ENCODE results near the gene HECTD4. TPM values are rescaled to one million over a fixed set of nuclear protein-coding genes. Genes with fewer than 3 reads are reported as not detected.
"Not testable (repeated sequence)": the region's sequence is repeated elsewhere in the genome, so short reads cannot be mapped to it uniquely, and the experiment has no call there.

Gene HECTD4
- total RNA-seq, 2 experiments from 2014 or later = 15.8 to 17.8 TPM

- peaks cover 13% of the 10 kb centered on the region for H3K36me3 Mint-ChIP-seq
Measured at GRCh38 chr12:112256780-112257179, 125.5 kb downstream of the HECTD4 start.

GRCh38 chr12:112252184-112252583, 130.0 kb downstream of the HECTD4 start:
- no peaks in the 10 kb centered on the region for H3K9me3 Mint-ChIP-seq
- no peaks in the 10 kb centered on the region for H3K27me3 Mint-ChIP-seq
- no peak overlapping the region for H3K4me3 Mint-ChIP-seq
- no peaks in the 10 kb centered on the region for H3K4me1 Mint-ChIP-seq
- H3K27ac Mint-ChIP-seq = no peak overlapping the region
- H3K36me3 Mint-ChIP-seq = peaks cover 8% of the 10 kb centered on the region
- no peak for DNase-seq

More at GRCh38 chr12:112256780-112257179, 125.5 kb downstream of the HECTD4 start:
- Mint-ChIP-seq H3K9me3 (no peaks in the 10 kb centered on the region), H3K4me3 (no peak overlapping the region), H3K27ac (no peak overlapping the region), H3K4me1 (no peaks in the 10 kb centered on the region), H3K27me3 (no peaks in the 10 kb centered on the region)
- DNase-seq = no peak

- not testable (repeated sequence) for H3K36me3 Mint-ChIP-seq, DNase-seq, H3K27me3 Mint-ChIP-seq
Measured at GRCh38 chr12:112244902-112245301, 137.3 kb downstream of the HECTD4 start.

GRCh38 chr12:112243255-112244110, 138.7 kb downstream of the HECTD4 start:
- Mint-ChIP-seq H3K27me3 (no peaks in the 10 kb centered on the region), H3K4me3 (no peak overlapping the region), H3K9me3 (no peaks in the 10 kb centered on the region), H3K4me1 (no peaks in the 10 kb centered on the region), H3K36me3 (peaks cover 4% of the 10 kb centered on the region), H3K27ac (no peak overlapping the region)
- no peak for DNase-seq

More at GRCh38 chr12:112244902-112245301, 137.3 kb downstream of the HECTD4 start:
- not testable (repeated sequence) for H3K4me3 Mint-ChIP-seq, H3K4me1 Mint-ChIP-seq, H3K9me3 Mint-ChIP-seq, H3K27ac Mint-ChIP-seq

GRCh38 chr12:112241176-112241575, 141.1 kb downstream of the HECTD4 start:
- Mint-ChIP-seq H3K4me1 (no peaks in the 10 kb centered on the region), H3K27ac (no peak overlapping the region), H3K27me3 (no peaks in the 10 kb centered on the region)

GRCh38 chr12:112239881-112240280, 142.3 kb downstream of the HECTD4 start:
- H3K4me1 Mint-ChIP-seq = no peaks in the 10 kb centered on the region
- no peaks in the 10 kb centered on the region for H3K36me3 Mint-ChIP-seq
- no peak overlapping the region for H3K27ac Mint-ChIP-seq
- H3K9me3 Mint-ChIP-seq = no peaks in the 10 kb centered on the region
- no peak overlapping the region for H3K4me3 Mint-ChIP-seq
- no peak for DNase-seq
- H3K27me3 Mint-ChIP-seq = no peaks in the 10 kb centered on the region

More at GRCh38 chr12:112241176-112241575, 141.1 kb downstream of the HECTD4 start:
- peaks cover 4% of the 10 kb centered on the region for H3K36me3 Mint-ChIP-seq
- H3K9me3 Mint-ChIP-seq = no peaks in the 10 kb centered on the region
- H3K4me3 Mint-ChIP-seq = no peak overlapping the region
- DNase-seq = no peak

GRCh38 chr12:112239020-112239419, 143.2 kb downstream of the HECTD4 start:
- no peaks in the 10 kb centered on the region for H3K27me3 Mint-ChIP-seq
- no peaks in the 10 kb centered on the region for H3K4me1 Mint-ChIP-seq
- no peaks in the 10 kb centered on the region for H3K9me3 Mint-ChIP-seq
- H3K4me3 Mint-ChIP-seq = no peak overlapping the region
- no peak for DNase-seq
- peaks cover 4% of the 10 kb centered on the region for H3K36me3 Mint-ChIP-seq
- H3K27ac Mint-ChIP-seq = no peak overlapping the region

- no peaks in the 10 kb centered on the region for H3K9me3 Mint-ChIP-seq
- H3K27ac Mint-ChIP-seq = no peak overlapping the region
- peaks cover 5% of the 10 kb centered on the region for H3K36me3 Mint-ChIP-seq
- H3K4me3 Mint-ChIP-seq = no peak overlapping the region
- no peak for DNase-seq
- H3K4me1 Mint-ChIP-seq = no peaks in the 10 kb centered on the region
- no peaks in the 10 kb centered on the region for H3K27me3 Mint-ChIP-seq
Measured at GRCh38 chr12:112238441-112238840, 143.8 kb downstream of the HECTD4 start.

- Mint-ChIP-seq H3K9me3 (no peaks in the 10 kb centered on the region), H3K36me3 (peaks cover 5% of the 10 kb centered on the region), H3K27ac (no peak overlapping the region), H3K4me1 (no peaks in the 10 kb centered on the region), H3K4me3 (no peak overlapping the region), H3K27me3 (no peaks in the 10 kb centered on the region)
- no peak for DNase-seq
Measured at GRCh38 chr12:112236786-112237185, 145.4 kb downstream of the HECTD4 start.

GRCh38 chr12:112236386-112236785, 145.8 kb downstream of the HECTD4 start:
- Mint-ChIP-seq H3K4me1 (no peaks in the 10 kb centered on the region), H3K9me3 (no peaks in the 10 kb centered on the region), H3K27ac (no peak overlapping the region), H3K27me3 (no peaks in the 10 kb centered on the region), H3K36me3 (peaks cover 5% of the 10 kb centered on the region), H3K4me3 (no peak overlapping the region)
- no peak for DNase-seq

- no peaks in the 10 kb centered on the region for H3K9me3 Mint-ChIP-seq
- H3K4me1 Mint-ChIP-seq = no peaks in the 10 kb centered on the region
- DNase-seq = no peak
- no peak overlapping the region for H3K4me3 Mint-ChIP-seq
- H3K27me3 Mint-ChIP-seq = no peaks in the 10 kb centered on the region
- H3K27ac Mint-ChIP-seq = no peak overlapping the region
- H3K36me3 Mint-ChIP-seq = peaks cover 5% of the 10 kb centered on the region
Measured at GRCh38 chr12:112234303-112234702, 147.9 kb downstream of the HECTD4 start.

- H3K36me3 Mint-ChIP-seq = peaks cover 5% of the 10 kb centered on the region
- H3K27me3 Mint-ChIP-seq = no peaks in the 10 kb centered on the region
- H3K4me3 Mint-ChIP-seq = no peak overlapping the region
- no peaks in the 10 kb centered on the region for H3K9me3 Mint-ChIP-seq
- no peaks in the 10 kb centered on the region for H3K4me1 Mint-ChIP-seq
- H3K27ac Mint-ChIP-seq = no peak overlapping the region
- no peak for DNase-seq
Measured at GRCh38 chr12:112233242-112233641, 149.0 kb downstream of the HECTD4 start.

GRCh38 chr12:112230136-112230535, 152.1 kb downstream of the HECTD4 start:
- Mint-ChIP-seq H3K36me3 (peaks cover 5% of the 10 kb centered on the region), H3K9me3 (no peaks in the 10 kb centered on the region), H3K4me1 (no peaks in the 10 kb centered on the region), H3K27me3 (no peaks in the 10 kb centered on the region), H3K4me3 (no peak overlapping the region), H3K27ac (no peak overlapping the region)
- DNase-seq = no peak

GRCh38 chr12:112226768-112227167, 155.5 kb downstream of the HECTD4 start:
- H3K4me1 Mint-ChIP-seq = no peaks in the 10 kb centered on the region
- no peak for DNase-seq
- no peaks in the 10 kb centered on the region for H3K9me3 Mint-ChIP-seq
- H3K27ac Mint-ChIP-seq = no peak overlapping the region
- H3K4me3 Mint-ChIP-seq = no peak overlapping the region
- H3K27me3 Mint-ChIP-seq = no peaks in the 10 kb centered on the region
- H3K36me3 Mint-ChIP-seq = no peaks in the 10 kb centered on the region

GRCh38 chr12:112220628-112221027, 161.6 kb downstream of the HECTD4 start:
- H3K9me3 Mint-ChIP-seq, DNase-seq, H3K27ac Mint-ChIP-seq, H3K36me3 Mint-ChIP-seq, H3K27me3 Mint-ChIP-seq, H3K4me3 Mint-ChIP-seq, H3K4me1 Mint-ChIP-seq: not testable (repeated sequence)

- no peak for DNase-seq
- Mint-ChIP-seq H3K27me3 (no peaks in the 10 kb centered on the region), H3K36me3 (peaks cover 5% of the 10 kb centered on the region), H3K4me1 (no peaks in the 10 kb centered on the region), H3K27ac (no peak overlapping the region), H3K4me3 (no peak overlapping the region), H3K9me3 (no peaks in the 10 kb centered on the region)
Measured at GRCh38 chr12:112219195-112219594, 163.0 kb downstream of the HECTD4 start.

Measured in activated naive CD8-positive, alpha-beta T cell treated with anti-CD3 and anti-CD28 coated beads for 36 hours (primary cell).